Measurements from ENCODE around the gene TNIP2.

TNIP2 gene

DNA sequence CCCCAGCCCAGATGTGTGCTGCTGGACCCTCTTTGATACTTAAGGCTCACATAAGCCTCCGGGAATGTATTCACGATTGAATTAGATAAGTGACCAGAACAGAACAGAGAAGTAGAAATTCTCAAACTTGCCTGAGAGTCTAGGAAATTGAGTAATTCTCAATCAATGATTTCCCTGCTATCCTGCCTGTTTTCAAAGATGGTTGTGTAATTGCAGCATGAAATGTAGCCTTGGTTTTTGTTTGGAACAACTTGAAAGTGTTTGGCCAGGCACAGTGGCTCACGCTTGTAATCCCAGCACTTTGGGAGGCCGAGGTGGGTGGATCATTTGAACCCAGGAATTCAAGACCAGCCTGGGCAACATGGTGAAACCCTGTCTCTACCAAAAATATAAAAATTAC, 41.2 kb downstream of the TNIP2 start:
- DNase-seq = no peak

DNA sequence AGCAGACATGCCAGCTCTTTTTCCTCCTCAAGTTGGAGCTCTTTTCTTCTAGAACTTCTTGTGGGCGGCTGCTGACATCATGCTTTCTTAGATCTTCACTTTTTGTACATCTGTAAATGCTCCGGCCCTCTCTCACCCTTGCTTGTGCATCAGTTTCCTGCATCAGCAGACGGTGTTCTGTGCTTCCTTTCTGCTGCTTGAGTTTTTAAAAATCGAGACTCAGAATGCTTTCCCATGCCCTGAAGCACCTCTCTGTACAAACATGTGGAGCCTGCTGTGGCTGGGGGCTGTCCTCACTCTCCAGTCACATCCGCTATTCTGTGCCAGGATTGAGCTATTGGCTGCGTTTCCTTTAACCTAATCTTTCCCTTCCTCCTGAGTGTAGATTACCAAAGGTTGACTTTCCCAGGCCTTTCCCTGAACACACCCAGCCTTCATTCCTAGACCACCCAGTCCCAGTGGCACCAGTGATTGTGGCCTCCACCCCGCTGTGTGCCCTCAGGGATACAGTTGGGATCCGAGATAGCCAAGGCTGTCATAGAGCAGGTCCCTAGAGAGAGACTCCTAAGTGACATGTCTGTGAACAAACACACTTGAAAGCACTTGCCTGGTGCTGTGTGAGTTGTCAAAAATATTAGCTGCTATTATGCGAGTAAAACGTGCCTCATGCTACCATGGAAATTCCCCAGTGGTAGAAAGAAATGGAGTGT, 41.9 kb downstream of the TNIP2 start:
- DNase-seq = no peak

GRCh38 chr4:2713337-2713736, 42.8 kb downstream of the TNIP2 start:
- no peak for DNase-seq

DNA sequence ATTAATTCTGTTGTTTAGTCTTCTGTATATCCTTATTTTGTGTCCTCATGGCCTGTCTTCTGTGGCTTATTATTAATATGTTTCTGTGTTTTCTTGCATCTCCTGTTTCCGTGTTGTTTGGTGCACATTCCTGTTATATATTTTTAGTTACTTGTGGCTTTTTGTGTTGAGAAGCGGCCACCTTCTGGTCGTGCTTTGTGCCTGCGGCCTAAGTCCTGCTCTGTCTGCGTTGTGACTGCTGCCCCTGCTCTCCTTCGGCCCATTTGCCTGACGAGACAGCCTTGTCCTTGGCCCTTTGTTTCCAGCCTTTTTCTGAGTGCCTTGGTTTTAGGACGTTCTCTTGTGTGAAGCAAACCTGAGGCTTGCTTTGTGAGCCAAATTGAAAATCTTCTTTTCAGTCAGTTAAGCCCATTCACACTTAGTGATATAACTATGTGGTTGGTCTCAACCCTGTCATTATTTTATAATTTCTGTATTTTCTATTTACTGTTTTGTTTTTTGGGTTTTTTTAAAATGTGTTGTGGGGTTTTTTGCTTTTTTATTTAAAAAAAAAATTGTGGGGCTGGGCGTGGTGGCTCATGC, 43.8 kb downstream of the TNIP2 start:
- no peak for DNase-seq

DNA sequence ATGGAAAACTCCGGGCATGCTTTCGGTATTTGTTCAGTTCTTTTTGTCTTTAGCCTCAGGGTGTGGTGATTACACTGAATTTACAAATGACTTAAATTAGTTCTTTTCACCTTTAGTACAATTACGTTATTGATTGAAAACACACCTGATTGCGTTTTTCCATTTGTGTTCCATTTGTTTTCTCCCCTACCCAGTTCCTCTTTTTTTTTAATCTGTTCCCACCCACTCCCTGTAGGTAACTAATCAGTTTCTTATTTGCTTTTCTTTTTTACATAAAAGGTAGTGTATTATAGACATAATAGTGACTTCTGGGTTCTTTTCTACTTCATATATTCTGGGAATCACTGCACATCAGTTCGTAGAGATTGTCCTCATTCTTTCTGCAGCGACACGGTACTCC, 53.4 kb downstream of the TNIP2 start:
- no peak for DNase-seq

- DNase-seq = no peak
These were observed 53.8 kb downstream of the TNIP2 start for GRCh38 chr4:2702361-2702760.

DNA sequence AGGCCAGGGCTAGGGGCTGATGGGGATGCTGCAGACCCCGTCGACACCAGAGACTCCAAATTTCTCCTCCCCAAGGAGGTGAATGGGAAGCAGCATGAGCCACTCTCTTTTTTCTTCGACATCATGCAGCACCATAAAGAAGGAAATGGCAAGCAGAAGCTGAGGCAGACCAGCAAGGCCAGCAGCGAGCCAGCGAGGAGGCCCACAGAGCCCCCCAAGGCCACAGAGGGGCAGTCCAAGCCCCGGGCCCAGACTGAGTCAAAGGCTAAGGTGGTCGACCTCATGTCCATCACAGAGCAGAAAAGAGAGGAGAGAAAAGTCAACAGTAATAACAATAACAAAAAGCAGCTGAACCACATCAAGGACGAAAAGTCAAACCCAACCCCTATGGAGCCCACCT, 56.1 kb downstream of the TNIP2 start:
- DNase-seq = no peak

DNA sequence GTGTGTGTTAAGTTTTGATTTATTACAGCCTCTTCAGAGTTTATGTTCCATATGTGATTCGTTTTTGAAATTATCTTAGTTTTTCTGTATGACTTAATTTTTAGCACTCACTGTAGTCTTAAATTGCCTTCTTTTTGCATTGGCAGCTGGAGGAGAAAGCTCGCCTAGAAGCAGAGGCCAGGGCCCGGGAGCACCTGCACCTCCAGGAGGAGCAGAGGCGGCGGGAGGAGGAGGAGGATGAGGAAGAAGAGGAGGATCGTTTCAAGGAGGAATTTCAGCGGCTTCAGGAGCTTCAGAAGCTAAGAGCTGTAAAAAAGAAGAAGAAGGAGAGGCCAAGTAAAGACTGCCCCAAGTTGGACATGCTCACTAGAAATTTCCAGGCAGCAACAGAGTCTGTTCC, 56.6 kb downstream of the TNIP2 start:
- no peak for DNase-seq

GRCh38 chr4:2698951-2699505, 57.1 kb downstream of the TNIP2 start:
- no peak for DNase-seq

DNA sequence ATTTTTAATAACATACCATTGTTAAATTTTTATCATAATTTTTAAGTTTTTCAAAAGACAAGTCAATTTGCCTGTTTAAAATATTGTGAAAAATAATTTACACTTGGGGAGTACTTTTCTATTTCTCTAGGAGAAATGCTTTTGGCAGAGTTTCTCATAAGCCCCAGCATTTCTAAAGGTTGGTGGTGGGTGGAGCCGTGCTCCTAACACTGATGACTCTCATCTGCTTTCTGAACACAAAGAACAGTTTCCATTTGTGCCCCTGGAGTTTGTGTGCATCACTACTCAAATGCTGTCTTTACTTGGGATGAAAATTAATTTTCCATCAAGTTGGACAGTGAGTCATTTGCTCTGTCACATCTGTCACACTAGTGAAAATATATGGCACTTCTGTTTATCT, 57.6 kb downstream of the TNIP2 start:
- no peak for DNase-seq

GRCh38 chr4:2697995-2698414, 58.1 kb downstream of the TNIP2 start:
- DNase-seq = no peak

DNA sequence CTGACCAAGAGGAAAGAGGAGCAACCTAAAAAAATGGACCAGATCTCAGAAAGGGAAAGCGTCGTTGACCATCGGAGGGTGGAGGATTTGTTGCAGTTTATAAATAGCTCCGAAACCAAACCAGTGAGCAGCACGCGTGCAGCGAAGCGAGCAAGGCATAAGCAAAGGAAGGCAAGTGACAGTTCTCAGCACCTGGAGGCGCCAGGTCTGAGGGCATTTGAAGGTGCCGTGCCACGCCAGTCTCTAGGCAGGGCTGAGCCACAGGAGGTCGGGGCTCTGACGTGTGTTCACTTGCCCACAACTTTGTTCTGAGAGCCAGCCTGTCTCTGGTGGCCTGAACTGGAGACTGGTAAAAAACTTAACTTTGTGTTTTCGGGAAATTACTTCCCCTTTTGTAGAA, 59.7 kb downstream of the TNIP2 start:
- DNase-seq = no peak

DNA sequence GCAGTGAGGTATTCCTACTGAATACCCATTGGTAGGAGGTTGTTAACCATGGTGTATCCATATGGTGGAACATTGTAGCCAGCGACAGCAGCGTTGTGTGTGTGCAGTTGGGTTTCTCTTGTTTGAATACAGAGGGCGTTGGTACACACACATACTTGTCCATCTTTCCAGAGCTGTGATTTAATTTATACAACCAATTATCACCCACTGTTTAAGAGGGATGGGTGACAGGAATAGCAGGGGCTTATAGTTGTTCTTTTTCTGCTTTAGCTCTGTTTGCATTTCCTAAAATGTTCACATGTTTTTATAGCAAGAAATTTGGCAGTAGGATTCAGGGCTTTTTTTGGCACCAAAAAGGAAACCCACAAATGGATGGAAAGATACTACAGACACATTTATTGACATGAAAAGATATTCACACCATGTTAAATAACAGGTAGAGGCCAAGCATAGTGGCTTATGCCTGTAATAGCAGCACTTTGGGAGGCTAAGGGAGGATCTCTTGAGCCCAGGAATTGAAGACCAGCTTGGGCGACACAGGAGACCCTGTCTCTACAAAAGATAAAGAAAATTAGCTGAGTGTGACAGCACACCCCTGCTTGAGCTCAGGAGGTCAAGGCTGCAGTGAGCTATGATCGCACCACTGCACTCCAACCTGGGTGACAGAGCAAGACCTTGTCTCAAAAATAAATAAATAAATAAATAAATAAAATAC, 60.6 kb downstream of the TNIP2 start:
- no peak for DNase-seq

GRCh38 chr4:2694691-2695090, 61.4 kb downstream of the TNIP2 start:
- DNase-seq = no peak

- DNase-seq = no peak
These were observed 64.1 kb downstream of the TNIP2 start for GRCh38 chr4:2691952-2692435.
